T-helper 2 cell (primary cell): ENCODE data around the gene TSPAN5.

Source experiments
- DNase-seq, 5 experiments: peaks; one replicate each; pipeline versions ENCODE4 v3.0.0 to v3.0.0-alpha.2; 2012 to 2022

TSPAN5 gene

GRCh38 chr4:98583265-98583664 is 75.1 kb downstream of the TSPAN5 start:
- no peak for DNase-seq

- DNase-seq: no peak
Observed at GRCh38 chr4:98581126-98581525, 77.3 kb downstream of the TSPAN5 start.

GRCh38 chr4:98577956-98578355 is 80.5 kb downstream of the TSPAN5 start:
- DNase-seq: no peak

GRCh38 chr4:98574816-98575215 is 83.6 kb downstream of the TSPAN5 start:
- no peak for DNase-seq

GRCh38 chr4:98573791-98574190 is 84.6 kb downstream of the TSPAN5 start:
- no peak for DNase-seq

GRCh38 chr4:98572697-98573096 is 85.7 kb downstream of the TSPAN5 start:
- no peak for DNase-seq

- peak in 1 of 5 experiments; percentile 47 for DNase-seq
Observed at GRCh38 chr4:98571161-98571786, 87.1 kb downstream of the TSPAN5 start.

GRCh38 chr4:98570151-98570797 is 88.1 kb downstream of the TSPAN5 start:
- no peak for DNase-seq

- no peak for DNase-seq
Observed at GRCh38 chr4:98568941-98569663, 89.3 kb downstream of the TSPAN5 start.

GRCh38 chr4:98567611-98568010 is 90.8 kb downstream of the TSPAN5 start:
- DNase-seq: no peak

- no peak for DNase-seq
Observed at GRCh38 chr4:98566361-98567008, 91.9 kb downstream of the TSPAN5 start.

- no peak for DNase-seq
Observed at GRCh38 chr4:98565681-98566301, 92.6 kb downstream of the TSPAN5 start.

- no peak for DNase-seq
Observed at GRCh38 chr4:98564852-98565251, 93.6 kb downstream of the TSPAN5 start.

GRCh38 chr4:98560321-98560720 is 98.1 kb downstream of the TSPAN5 start:
- DNase-seq: no peak

GRCh38 chr4:98558471-98559169 is 99.8 kb downstream of the TSPAN5 start:
- DNase-seq: no peak

- no peak for DNase-seq
Observed at GRCh38 chr4:98557194-98557892, 101.1 kb downstream of the TSPAN5 start.

- DNase-seq: no peak
Observed at GRCh38 chr4:98556451-98556850, 102.0 kb downstream of the TSPAN5 start.

GRCh38 chr4:98555798-98556445 is 102.5 kb downstream of the TSPAN5 start:
- no peak for DNase-seq

GRCh38 chr4:98546910-98547594 is 111.4 kb downstream of the TSPAN5 start:
- no peak for DNase-seq

GRCh38 chr4:98544818-98545414 is 113.5 kb downstream of the TSPAN5 start:
- DNase-seq: no peak
